CD14-positive monocyte (primary cell): ENCODE data around the gene PARG. TPM values are rescaled to one million over a fixed set of nuclear protein-coding genes. Genes with fewer than 3 reads are reported as not detected.
A peak's percentile ranks its signal among the peaks of the same experiment; 100 is the strongest.
"Not testable (repeated sequence)": the region's sequence is repeated elsewhere in the genome, so short reads cannot be mapped to it uniquely, and the experiment has no call there.

Experiments used
- DNase-seq, 3 donors: peaks; one replicate each; pipeline ENCODE4 v3.0.0-alpha.2; 2011 to 2022
- H2AFZ ChIP-seq: 2 replicates; pipeline ENCODE4 v1.6.0; 2012; ENCODE audit warnings: mild to moderate bottlenecking, low read depth, low read length, inconsistent platforms; ENCODE audit not compliant: insufficient read depth, poor library complexity, severe bottlenecking
- H3K27ac ChIP-seq, 2 donors: 1 replicate in 1 of 2; 2 replicates in 1 of 2; pipeline ENCODE4 v1.5.1; 2012 to 2013; ENCODE audit warnings: low read length in 2 of 2, control low read depth in 1 of 2, inconsistent platforms in 1 of 2, low read depth in 1 of 2, mild to moderate bottlenecking in 1 of 2
- H3K27me3 ChIP-seq, 2 donors: one replicate each; pipeline versions ENCODE4 v1.6.0 to v1.6.1; 2011 to 2013; ENCODE audit warnings: low read length in 2 of 2; ENCODE audit not compliant: control insufficient read depth in 2 of 2, insufficient read depth in 2 of 2
- H3K36me3 ChIP-seq, 2 donors: replicated peaks in 1 of 2; 1 replicate in 1 of 2; 2 replicates in 1 of 2; pipeline versions ENCODE4 v1.5.1 to v1.6.1; 2012 to 2013; ENCODE audit warnings: low read length in 2 of 2, control low read depth in 1 of 2, inconsistent platforms in 1 of 2, mild to moderate bottlenecking in 1 of 2; ENCODE audit not compliant: insufficient read depth in 2 of 2, control insufficient read depth in 1 of 2
- H3K4me1 ChIP-seq, 2 donors: 1 replicate in 1 of 2; 2 replicates in 1 of 2; pipeline versions ENCODE4 v1.5.1 to v1.6.1; 2012 to 2013; ENCODE audit warnings: low read length in 2 of 2, control low read depth in 1 of 2, inconsistent platforms in 1 of 2, mild to moderate bottlenecking in 1 of 2, moderate library complexity in 1 of 2; ENCODE audit not compliant: insufficient read depth in 2 of 2, control insufficient read depth in 1 of 2
- H3K4me2 ChIP-seq: replicated peaks from 2 replicates; pipeline ENCODE3; 2012; ENCODE audit warnings: low read length, moderate library complexity, mild to moderate bottlenecking; ENCODE audit not compliant: poor library complexity, severe bottlenecking; ENCODE audit errors: extremely low read depth
- H3K4me3 ChIP-seq, 3 experiments: fragments of 200-600 bp in 1 of 3; sonication (generic) in 1 of 3; replicated peaks in 1 of 3; 1 replicate in 2 of 3; 2 replicates in 1 of 3; pipeline ENCODE4 v1.5.1; 2011 to 2013; ENCODE audit warnings: low read length in 3 of 3, mild to moderate bottlenecking in 3 of 3, control low read depth in 2 of 3, low read depth in 2 of 3, inconsistent platforms in 1 of 3, moderate library complexity in 1 of 3
- H3K79me2 ChIP-seq: 2 replicates; pipeline ENCODE4 v1.6.0; 2012; ENCODE audit warnings: mild to moderate bottlenecking, control low read depth, inconsistent platforms, low read length, moderate library complexity; ENCODE audit not compliant: insufficient read depth
- H3K9ac ChIP-seq: 2 replicates; pipeline ENCODE4 v1.6.0; 2017; ENCODE audit warnings: low read length, mild to moderate bottlenecking; ENCODE audit not compliant: insufficient read depth, poor library complexity, severe bottlenecking
- H3K9me3 ChIP-seq, 2 donors: replicated peaks in 1 of 2; 1 replicate in 1 of 2; 2 replicates in 1 of 2; pipeline versions ENCODE4 v1.5.1 to v1.6.1; 2012 to 2013; ENCODE audit warnings: low read length in 2 of 2, control low read depth in 1 of 2; ENCODE audit not compliant: control insufficient read depth in 1 of 2, insufficient read depth in 1 of 2
- H4K20me1 ChIP-seq: 2 replicates; pipeline ENCODE4 v1.6.0; 2012; ENCODE audit warnings: mild to moderate bottlenecking, low read length, control low read depth, moderate library complexity; ENCODE audit not compliant: insufficient read depth
- H3K27ac Mint-ChIP-seq, 7 donors: one replicate each; pipeline ENCODE4 v1.8.0; 2020; ENCODE audit warnings: mild to moderate bottlenecking in 7 of 7, mixed read lengths in 7 of 7, moderate library complexity in 6 of 7, inconsistent platforms in 2 of 7
- H3K27me3 Mint-ChIP-seq, 3 donors: one replicate each; pipeline ENCODE4 v1.8.0; 2021 to 2022; ENCODE audit warnings: low read depth in 3 of 3, mild to moderate bottlenecking in 3 of 3, mixed read lengths in 3 of 3, moderate library complexity in 3 of 3, inconsistent platforms in 1 of 3
- H3K36me3 Mint-ChIP-seq, 2 donors: one replicate each; pipeline ENCODE4 v1.8.0; 2020; ENCODE audit warnings: mixed read lengths in 2 of 2, inconsistent platforms in 1 of 2, mild to moderate bottlenecking in 1 of 2
- H3K4me1 Mint-ChIP-seq: one replicate; pipeline ENCODE4 v1.8.0; 2020; ENCODE audit warnings: mild to moderate bottlenecking, mixed read lengths
- H3K4me3 Mint-ChIP-seq, 2 donors: one replicate each; pipeline ENCODE4 v1.8.0; 2020; ENCODE audit warnings: mild to moderate bottlenecking in 2 of 2, mixed read lengths in 2 of 2, moderate library complexity in 1 of 2
- H3K9me3 Mint-ChIP-seq, 7 donors: one replicate each; pipeline ENCODE4 v1.8.0; 2020 to 2022; ENCODE audit warnings: mixed read lengths in 7 of 7, mild to moderate bottlenecking in 6 of 7, moderate library complexity in 6 of 7, inconsistent platforms in 2 of 7
- CTCF ChIP-seq: fragments of 200-600 bp; IDR thresholded peaks from one replicate; pipeline ENCODE4 v1.8.0; 2022; ENCODE audit warnings: antibody characterized with exemption, mild to moderate bottlenecking
- WGBS: methylation state at CpG from one replicate; pipeline ENCODE4 v1.1.5; 2013; ENCODE audit warnings: missing lambda C conversion rate; ENCODE audit not compliant: insufficient coverage; 5-methylcytosine and 5-hydroxymethylcytosine counted together
- intact Hi-C, 2 donors: fragments of 100-400 bp; cut with micrococcal nuclease; formaldehyde crosslinking; loops; one replicate each; pipeline versions ENCODE4 v1.15.0 to v1.15.1; 2023
- polyA plus RNA-seq, 3 donors: library from polyadenylated mRNA; depleted of rRNA in 1 of 3; unstranded in 2 of 3; stranded (reverse) in 1 of 3; fragments of 300-500 nt in 2 of 3; fragments of >200 nt in 1 of 3; fragmentation: Illumina TruSeq in 2 of 3; gene quantifications; 1 replicate in 2 of 3; 2 replicates in 1 of 3; pipeline ENCODE4 v1.2.3, GENCODE V29; 2012 to 2021

Gene PARG
- polyA plus RNA-seq, 3 donors: 6.3 to 8.0 (median 7.5) TPM

GRCh38 chr10:49775014-49775413, 166.8 kb downstream of the PARG start:
- intact Hi-C loops: no loop called here
- no peak for DNase-seq
- Mint-ChIP-seq H3K36me3 (no peaks in the 10 kb centered on the region), H3K27me3 (peaks cover 16 to 30% (median 20%) of the 10 kb centered on the region in 3 donors), H3K4me1 (peaks cover 4% of the 10 kb centered on the region), H3K4me3 (no peak overlapping the region), H3K27ac (no peak overlapping the region), H3K9me3 (peaks cover 0 to 10% (median 3%) of the 10 kb centered on the region in 7 donors)
- Histone ChIP-seq H4K20me1 (no peaks in the 10 kb centered on the region), H3K4me1 (no peaks in the 10 kb centered on the region), H3K79me2 (no peaks in the 10 kb centered on the region), H3K9ac (no peak overlapping the region), H2AFZ (no peak overlapping the region), H3K36me3 (no peaks in the 10 kb centered on the region), H3K4me2 (no peak overlapping the region), H3K9me3 (no peaks in the 10 kb centered on the region), H3K27ac (no peak overlapping the region), H3K4me3 (no peak overlapping the region), H3K27me3 (peaks cover 6 to 13% of the 10 kb centered on the region in 2 donors)
- WGBS: 100% methylated on average over 1 of the region's 2 CpGs
- TF ChIP-seq CTCF: no peak

- WGBS: 56% methylated on average over 5 of the region's 5 CpGs
- peaks cover 5 to 11% of the 10 kb centered on the region in 2 donors for H3K9me3 ChIP-seq
- H3K9ac ChIP-seq, H3K4me1 Mint-ChIP-seq, H3K4me3 ChIP-seq, H3K27ac ChIP-seq, DNase-seq, H3K4me1 ChIP-seq, H3K4me2 ChIP-seq, H3K27ac Mint-ChIP-seq, H4K20me1 ChIP-seq, H2AFZ ChIP-seq, H3K36me3 Mint-ChIP-seq, intact Hi-C loops, H3K79me2 ChIP-seq, H3K36me3 ChIP-seq: not testable (repeated sequence)
- H3K4me3 Mint-ChIP-seq: peak overlapping the region in 1 of 2 donors; percentile 5
- H3K27me3 ChIP-seq: peaks cover 17 to 32% of the 10 kb centered on the region in 2 donors
- H3K9me3 Mint-ChIP-seq: peaks cover 0 to 15% (median 9%) of the 10 kb centered on the region in 7 donors
- peaks cover 33 to 50% (median 38%) of the 10 kb centered on the region in 3 donors for H3K27me3 Mint-ChIP-seq
Observed at GRCh38 chr10:49772944-49773343, 168.9 kb downstream of the PARG start.

GRCh38 chr10:49771046-49771445, 170.8 kb downstream of the PARG start:
- Mint-ChIP-seq H3K27me3 (peaks cover 45 to 61% (median 55%) of the 10 kb centered on the region in 3 donors), H3K9me3 (peaks cover 0 to 23% (median 15%) of the 10 kb centered on the region in 7 donors)
- H3K36me3 ChIP-seq, H3K9ac ChIP-seq, H3K4me1 ChIP-seq, H4K20me1 ChIP-seq, H3K4me1 Mint-ChIP-seq, H3K36me3 Mint-ChIP-seq, intact Hi-C loops, H3K4me2 ChIP-seq, H3K4me3 Mint-ChIP-seq, H2AFZ ChIP-seq, H3K27ac ChIP-seq, H3K79me2 ChIP-seq, H3K4me3 ChIP-seq, DNase-seq, H3K27ac Mint-ChIP-seq: not testable (repeated sequence)
- H3K9me3 ChIP-seq: peaks cover 14 to 19% of the 10 kb centered on the region in 2 donors
- 42% methylated on average over 7 of the region's 11 CpGs for WGBS
- H3K27me3 ChIP-seq: peaks cover 29 to 49% of the 10 kb centered on the region in 2 donors
